Kidney capillary endothelial cell (primary cell): Measurements from ENCODE around the gene SLC25A25.
A peak's percentile ranks its signal among the peaks of the same experiment; 100 is the strongest.

ENCODE experiments used
- DNase-seq: peaks from one replicate; pipeline ENCODE4 v3.0.0-alpha.2; 2018; ENCODE audit warnings: low spot score

The SLC25A25 gene

GRCh38 chr9:128096616-128097536 lies 28.8 kb downstream of the SLC25A25 start:
- no peak for DNase-seq

GRCh38 chr9:128097543-128098296 lies 29.7 kb downstream of the SLC25A25 start:
- no peak for DNase-seq

- DNase-seq, result peak; percentile 88
These were observed 30.5 kb downstream of the SLC25A25 start for GRCh38 chr9:128098297-128099230.

GRCh38 chr9:128099231-128099931 lies 31.3 kb downstream of the SLC25A25 start:
- peak; percentile 5 for DNase-seq

- peak; percentile 67 for DNase-seq
These were observed 32.0 kb downstream of the SLC25A25 start for GRCh38 chr9:128099932-128100491.

GRCh38 chr9:128100581-128100980 lies 32.5 kb downstream of the SLC25A25 start:
- no peak for DNase-seq

- DNase-seq, result no peak
These were observed 33.2 kb downstream of the SLC25A25 start for GRCh38 chr9:128101231-128101661.

DNA sequence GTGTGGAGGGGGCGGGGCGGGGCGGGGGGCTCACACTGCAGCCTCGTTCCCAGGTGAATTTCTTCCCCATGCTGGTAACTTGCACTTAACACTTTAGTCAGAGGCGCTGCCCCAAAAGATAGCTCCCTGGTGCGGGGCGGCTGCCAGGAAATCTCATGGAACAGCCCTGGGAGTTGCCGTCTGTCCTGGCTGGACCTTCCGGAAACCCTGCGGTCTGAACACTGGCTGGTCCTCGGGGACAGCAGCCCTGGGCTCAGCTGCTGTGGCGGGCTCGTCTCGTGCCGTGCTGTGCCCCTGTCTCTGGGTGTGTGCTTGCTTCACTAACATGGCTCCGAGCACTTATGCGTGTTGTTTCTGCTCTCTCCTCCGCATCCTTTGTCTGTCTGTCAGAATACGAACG lies 33.7 kb downstream of the SLC25A25 start:
- DNase-seq, result no peak

GRCh38 chr9:128102196-128102595 lies 34.2 kb downstream of the SLC25A25 start:
- DNase-seq, result no peak

GRCh38 chr9:128102861-128103588 lies 35.0 kb downstream of the SLC25A25 start:
- DNase-seq, result no peak

DNA sequence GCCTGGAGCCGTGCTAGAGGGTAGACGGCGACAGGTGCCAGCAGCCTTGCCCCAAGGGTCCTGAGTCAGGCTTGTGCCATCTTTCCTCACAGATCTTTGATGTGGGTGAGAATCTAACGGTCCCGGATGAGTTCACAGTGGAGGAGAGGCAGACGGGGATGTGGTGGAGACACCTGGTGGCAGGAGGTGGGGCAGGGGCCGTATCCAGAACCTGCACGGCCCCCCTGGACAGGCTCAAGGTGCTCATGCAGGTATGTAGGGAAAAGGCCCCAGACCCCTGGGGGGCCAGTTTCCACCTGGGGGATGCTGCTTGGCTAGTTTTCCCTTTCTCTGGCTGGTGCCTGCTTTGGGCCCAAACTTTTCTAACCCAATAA lies 35.5 kb downstream of the SLC25A25 start:
- DNase-seq, result no peak

DNA sequence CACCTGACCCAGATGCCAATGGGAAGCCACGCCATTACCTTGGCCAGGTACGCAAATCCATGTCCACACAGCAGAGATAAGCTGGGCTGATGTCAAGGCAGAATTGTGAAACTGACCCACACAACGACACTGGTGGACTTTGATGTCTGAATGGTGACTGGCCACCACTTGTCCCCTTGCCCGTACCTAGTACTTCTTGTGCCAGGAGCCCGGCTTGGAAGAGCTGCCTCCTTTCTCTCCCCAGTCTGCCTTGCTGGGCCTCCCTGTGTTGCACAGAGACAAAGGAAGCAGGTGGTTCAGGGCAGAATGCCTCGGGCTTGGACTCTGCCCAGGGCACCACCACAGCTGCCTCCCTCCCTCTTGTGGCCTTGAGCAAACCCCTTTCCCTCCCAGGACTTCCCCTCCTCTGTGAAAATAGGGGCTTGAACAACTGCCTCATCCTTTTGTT lies 36.2 kb downstream of the SLC25A25 start:
- DNase-seq, result no peak

GRCh38 chr9:128105538-128106175 lies 37.6 kb downstream of the SLC25A25 start:
- DNase-seq, result no peak

DNA sequence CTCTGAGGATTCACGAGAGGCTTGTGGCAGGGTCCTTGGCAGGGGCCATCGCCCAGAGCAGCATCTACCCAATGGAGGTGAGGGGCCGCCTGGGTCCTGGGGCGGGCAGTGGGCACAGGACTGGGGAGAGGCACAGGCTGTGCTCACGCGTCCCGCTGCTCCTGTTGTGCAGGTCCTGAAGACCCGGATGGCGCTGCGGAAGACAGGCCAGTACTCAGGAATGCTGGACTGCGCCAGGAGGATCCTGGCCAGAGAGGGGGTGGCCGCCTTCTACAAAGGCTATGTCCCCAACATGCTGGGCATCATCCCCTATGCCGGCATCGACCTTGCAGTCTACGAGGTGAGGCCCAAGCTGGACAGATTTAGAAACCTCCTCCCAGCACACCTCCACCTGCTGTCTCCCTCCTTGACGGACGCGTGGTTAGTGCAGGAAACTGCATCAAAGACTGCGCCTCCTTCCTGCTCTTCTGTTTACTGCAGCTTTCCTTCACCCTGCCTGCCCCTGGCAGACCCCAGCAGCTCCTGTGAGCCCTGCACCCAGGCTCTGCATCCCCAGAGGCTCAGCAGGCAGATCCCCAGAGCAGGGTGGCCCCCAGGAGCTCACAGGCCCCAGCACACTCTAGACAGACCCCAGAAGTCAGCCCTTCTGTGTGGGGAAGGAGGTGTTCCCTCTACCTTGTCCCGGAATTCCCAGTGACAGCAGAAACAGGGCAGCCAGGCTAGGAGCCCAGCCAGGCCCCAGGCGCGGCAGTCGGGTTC lies 38.3 kb downstream of the SLC25A25 start:
- no peak for DNase-seq

GRCh38 chr9:128106940-128107467 lies 39.0 kb downstream of the SLC25A25 start:
- no peak for DNase-seq

GRCh38 chr9:128107468-128108268 lies 39.6 kb downstream of the SLC25A25 start:
- no peak for DNase-seq

GRCh38 chr9:128108269-128109049 lies 40.4 kb downstream of the SLC25A25 start:
- DNase-seq, result no peak
